Upper lobe of left lung (tissue), 6 donors: Measurements from ENCODE around the gene GTF2F1. TPM values are rescaled to one million over a fixed set of nuclear protein-coding genes. Genes with fewer than 3 reads are reported as not detected.
"Not testable (repeated sequence)": the region's sequence is repeated elsewhere in the genome, so short reads cannot be mapped to it uniquely, and the experiment has no call there.

ENCODE experiments used
- ATAC-seq, 2 donors: fragments of 200-7000 bp; cut with Tn5 transposase; one replicate each; pipeline ENCODE4 v1.9.1; 2022; ENCODE audit warnings: mild to moderate bottlenecking in 2 of 2, moderate library complexity in 2 of 2; ENCODE audit not compliant: low FRiP score in 2 of 2
- DNase-seq, 2 donors: peaks; one replicate each; pipeline ENCODE4 v3.0.0-alpha.2; 2019 to 2020
- H3K27ac ChIP-seq, 4 donors: fragments of 200-600 bp; sonication (generic); one replicate each; pipeline ENCODE4 v1.5.1; 2016 to 2019
- H3K27me3 ChIP-seq, 4 donors: fragments of 200-600 bp; sonication (generic); one replicate each; pipeline ENCODE4 v1.5.1; 2017 to 2019
- H3K36me3 ChIP-seq, 4 donors: fragments of 200-600 bp; sonication (generic); one replicate each; pipeline ENCODE4 v1.5.1; 2016 to 2019
- H3K4me1 ChIP-seq, 4 donors: fragments of 200-600 bp; sonication (generic); one replicate each; pipeline ENCODE4 v1.5.1; 2018 to 2019
- H3K4me3 ChIP-seq, 4 donors: fragments of 200-600 bp; sonication (generic); one replicate each; pipeline ENCODE4 v1.5.1; 2017 to 2019; ENCODE audit warnings: mild to moderate bottlenecking in 2 of 4, moderate library complexity in 1 of 4
- H3K9me3 ChIP-seq, 4 donors: fragments of 200-600 bp; sonication (generic); one replicate each; pipeline ENCODE4 v1.5.1; 2018 to 2019
- CTCF ChIP-seq, 6 experiments: fragments of 450-650 bp in 4 of 6; fragments of 200-600 bp in 2 of 6; sonication (generic) in 2 of 6; IDR thresholded peaks; one replicate each; pipeline ENCODE4 v1.5.1; 2016 to 2019; ENCODE audit warnings: antibody characterized with exemption in 6 of 6
- EP300 ChIP-seq, 4 donors: sonication (generic); formaldehyde crosslinking; IDR thresholded peaks; one replicate each; pipeline ENCODE4 v1.5.1; 2017; ENCODE audit warnings: antibody characterized with exemption in 4 of 4, control low read depth in 2 of 4
- POLR2A ChIP-seq, 4 donors: fragments of 450-650 bp; IDR thresholded peaks; one replicate each; pipeline ENCODE4 v1.5.1; 2016 to 2017; ENCODE audit warnings: antibody characterized with exemption in 4 of 4, mild to moderate bottlenecking in 2 of 4
- POLR2AphosphoS5 ChIP-seq, 2 donors: sonication (generic); formaldehyde crosslinking; IDR thresholded peaks; one replicate each; pipeline ENCODE4 v1.5.1; 2017; ENCODE audit warnings: antibody characterized with exemption in 2 of 2
- WGBS, 2 donors: methylation state at CpG; one replicate each; pipeline ENCODE4 v1.1.5; 2017 to 2018; 5-methylcytosine and 5-hydroxymethylcytosine counted together
- total RNA-seq, 6 donors: library from RNA; depleted of rRNA in 4 of 6; stranded (reverse); fragments of >200 nt in 4 of 6; gene quantifications; one replicate each; pipeline versions ENCODE4 v1.1.0 to v1.2.1, GENCODE V29; 2016 to 2021
- donor health status: DM: no; HTN: no; CAD: no; lungs with moderate emphysema.
- donor health status: DM: no; HTN: yes; CAD: no; lungs with severe emphysema.

The GTF2F1 gene
- total RNA-seq, 6 donors from 2014 or later, result 40.3 to 76.6 (median 51.0) TPM

- 58 to 61% methylated on average over 9 of the region's 9 CpGs for WGBS, 2 donors
- H3K4me1 ChIP-seq, result peaks cover 9 to 10% (median 10%) of the 10 kb centered on the region in 4 donors
- DNase-seq (peak in 1 of 2 donors; percentile 64), ATAC-seq (no peak)
- no peak overlapping the region for H3K27ac ChIP-seq
- no peak overlapping the region for H3K4me3 ChIP-seq
- H3K36me3 ChIP-seq, result peaks cover 0 to under 1% (median 0%) of the 10 kb centered on the region in 4 donors
- TF ChIP-seq POLR2AphosphoS5 (IDR thresholded peaks at IDR 0.05) (no peak), EP300 (IDR thresholded peaks at IDR 0.05) (no peak), POLR2A (IDR thresholded peaks at IDR 0.05) (no peak), CTCF (IDR thresholded peaks at IDR 0.05) (no peak)
- H3K9me3 ChIP-seq, result no peaks in the 10 kb centered on the region
- H3K27me3 ChIP-seq, result no peaks in the 10 kb centered on the region
These were observed 35.0 kb downstream of the GTF2F1 start for GRCh38 chr19:6358003-6358402.

GRCh38 chr19:6357174-6357573, 35.8 kb downstream of the GTF2F1 start:
- no peak for TF ChIP-seq CTCF (IDR thresholded peaks at IDR 0.05)
- TF ChIP-seq POLR2A (IDR thresholded peaks at IDR 0.05), result no peak
- no peak for TF ChIP-seq POLR2AphosphoS5 (IDR thresholded peaks at IDR 0.05)
- no peak for TF ChIP-seq EP300 (IDR thresholded peaks at IDR 0.05)
- Histone ChIP-seq H3K27me3 (no peaks in the 10 kb centered on the region), H3K9me3 (no peaks in the 10 kb centered on the region), H3K4me3 (no peak overlapping the region), H3K36me3 (no peaks in the 10 kb centered on the region), H3K27ac (no peak overlapping the region), H3K4me1 (peaks cover 2% of the 10 kb centered on the region in 4 donors)
- DNase-seq, result no peak
- WGBS, 2 donors, result 85 to 89% methylated on average over 5 to 14 of the region's 14 CpGs
- no peak for ATAC-seq

- H3K9me3 ChIP-seq, H3K27ac ChIP-seq, ATAC-seq, H3K36me3 ChIP-seq, H3K4me3 ChIP-seq, H3K4me1 ChIP-seq, H3K27me3 ChIP-seq: not testable (repeated sequence)
- 93% methylated on average over 9 of the region's 46 CpGs; no CpG with 5 or more reads in 1 of the 2 donors for WGBS, 2 donors
- peak in 1 of 2 donors; percentile 55 for DNase-seq
These were observed 37.5 kb downstream of the GTF2F1 start for GRCh38 chr19:6355321-6356040.

- Histone ChIP-seq H3K27ac (no peak overlapping the region), H3K9me3 (no peaks in the 10 kb centered on the region), H3K4me3 (no peak overlapping the region), H3K27me3 (no peaks in the 10 kb centered on the region), H3K4me1 (no peaks in the 10 kb centered on the region), H3K36me3 (no peaks in the 10 kb centered on the region)
- TF ChIP-seq POLR2A (IDR thresholded peaks at IDR 0.05), result no peak
- TF ChIP-seq CTCF (IDR thresholded peaks at IDR 0.05), result peak in 2 of 6 experiments; percentile 10 to 38
- DNase-seq, result no peak
- WGBS, 2 donors, result 57 to 69% methylated on average over 4 of the region's 4 CpGs
- ATAC-seq, result no peak
These were observed 38.8 kb downstream of the GTF2F1 start for GRCh38 chr19:6354098-6354674.

- Histone ChIP-seq H3K36me3 (no peaks in the 10 kb centered on the region), H3K27ac (no peak overlapping the region), H3K27me3 (no peaks in the 10 kb centered on the region), H3K4me3 (no peak overlapping the region), H3K4me1 (no peaks in the 10 kb centered on the region), H3K9me3 (no peaks in the 10 kb centered on the region)
- TF ChIP-seq POLR2A (IDR thresholded peaks at IDR 0.05), result no peak
- ATAC-seq, result no peak
- WGBS, 2 donors, result 78 to 89% methylated on average over 2 of the region's 2 CpGs
- DNase-seq, result no peak
These were observed 40.4 kb downstream of the GTF2F1 start for GRCh38 chr19:6352381-6353165.
